GM19239 (cell line): Measurements from ENCODE around the gene IL7R.
A peak's percentile ranks its signal among the peaks of the same experiment; 100 is the strongest.
"Not testable (repeated sequence)": the region's sequence is repeated elsewhere in the genome, so short reads cannot be mapped to it uniquely, and the experiment has no call there.

Experiments
- DNase-seq: peaks from one replicate; pipeline ENCODE4 v3.0.0; 2011; ENCODE audit warnings: low spot score; ENCODE audit not compliant: insufficient read length
- FAIRE-seq: peaks from 2 replicates; lab custom pipeline; 2011; peaks lifted over from hg19 to GRCh38; lab: Jason Lieb, UNC

Gene IL7R

GRCh38 chr5:35835796-35836742, 20.6 kb upstream of the IL7R start:
- DNase-seq = no peak
- FAIRE-seq = no peak

- DNase-seq (no peak), FAIRE-seq (no peak)
Observed at GRCh38 chr5:35838370-35839042, 18.2 kb upstream of the IL7R start.

- FAIRE-seq = no peak
- no peak for DNase-seq
Observed at GRCh38 chr5:35842856-35843255, 13.8 kb upstream of the IL7R start.

- not testable (repeated sequence) for FAIRE-seq, DNase-seq
Observed at GRCh38 chr5:35845508-35845907, 11.2 kb upstream of the IL7R start.

GRCh38 chr5:35847491-35847890, 9.2 kb upstream of the IL7R start:
- FAIRE-seq = no peak
- DNase-seq = no peak

- DNase-seq (no peak), FAIRE-seq (no peak)
Observed at GRCh38 chr5:35847961-35848360, 8.7 kb upstream of the IL7R start.

GRCh38 chr5:35849860-35850259, 6.8 kb upstream of the IL7R start:
- no peak for FAIRE-seq
- DNase-seq = no peak

- DNase-seq = no peak
- no peak for FAIRE-seq
Observed at GRCh38 chr5:35850967-35851680, 5.6 kb upstream of the IL7R start.

GRCh38 chr5:35852084-35852734, 4.5 kb upstream of the IL7R start:
- peak; percentile 4 for FAIRE-seq
- DNase-seq = no peak

- FAIRE-seq = no peak
- no peak for DNase-seq
Observed at GRCh38 chr5:35852773-35853172, 3.9 kb upstream of the IL7R start.

- FAIRE-seq (no peak), DNase-seq (no peak)
Observed at GRCh38 chr5:35853631-35854030, 3.1 kb upstream of the IL7R start.

GRCh38 chr5:35854248-35854647, 2.4 kb upstream of the IL7R start:
- FAIRE-seq = no peak
- DNase-seq = no peak

GRCh38 chr5:35855187-35855586, 1.5 kb upstream of the IL7R start:
- FAIRE-seq (no peak), DNase-seq (no peak)

- not testable (repeated sequence) for FAIRE-seq, DNase-seq
Observed at GRCh38 chr5:35856186-35856764, 416 bp upstream of the IL7R start.

GRCh38 chr5:35857606-35858205, 1.0 kb downstream of the IL7R start:
- FAIRE-seq = no peak
- no peak for DNase-seq

GRCh38 chr5:35859101-35859661, 2.5 kb downstream of the IL7R start:
- no peak for FAIRE-seq
- no peak for DNase-seq

- FAIRE-seq = no peak
- no peak for DNase-seq
Observed at GRCh38 chr5:35860686-35861085, 4.0 kb downstream of the IL7R start.

GRCh38 chr5:35861718-35862117, 5.0 kb downstream of the IL7R start:
- no peak for FAIRE-seq
- DNase-seq = no peak

GRCh38 chr5:35862126-35862525, 5.4 kb downstream of the IL7R start:
- FAIRE-seq (no peak), DNase-seq (no peak)
